K562 (cell line): ENCODE data around the gene SPINK8. TPM values are rescaled to one million over a fixed set of nuclear protein-coding genes. Genes with fewer than 3 reads are reported as not detected.

ENCODE experiments used
- ATAC-seq: fragments of 200-7000 bp; cut with Tn5 transposase; 3 replicates; pipeline ENCODE4 v1.9.1; 2020; ENCODE audit warnings: moderate library complexity
- BruUV-seq: library from RNA; stranded (reverse); fragments of 400-500 nt; replicated peaks from 2 replicates; lab custom pipeline; 2021; lab: Mats Ljungman, UMichigan
- CTCF ChIA-PET: fragments of 300-600 bp; formaldehyde crosslinking; extraction: SDS; loops from one replicate; lab custom pipeline; 2021; ENCODE audit warnings: low intra/inter-chr PET ratio; lab: Yijun Ruan, JAX
- POLR2A ChIA-PET: fragments of 300-600, 350-650 bp; sonication (Branson Sonifier 250); formaldehyde crosslinking; extraction: SDS; loops from one replicate; lab custom pipeline; 2021; ENCODE audit warnings: antibody characterized with exemption, inconsistent platforms; lab: Yijun Ruan, JAX
- DNase-seq, 4 experiments: peaks; one replicate each; pipeline versions ENCODE4 v3.0.0 to v3.0.0-alpha.2; 2011 to 2018; ENCODE audit warnings: low spot score in 3 of 4, mixed read lengths in 3 of 4; ENCODE audit errors: extremely low read depth in 1 of 4
- FAIRE-seq: peaks from 2 replicates; lab custom pipeline; 2011; peaks lifted over from hg19 to GRCh38; lab: Jason Lieb, UNC
- H2AFZ ChIP-seq: 2 replicates; pipeline ENCODE4 v1.6.0; 2011; ENCODE audit warnings: low read depth, low read length, control low read depth, inconsistent platforms
- H3K27ac ChIP-seq: fragments of 200-600 bp; 3 replicates; pipeline ENCODE4 v1.8.0; 2011; ENCODE audit warnings: low read depth, mild to moderate bottlenecking, control low read depth, inconsistent platforms, low read length, moderate library complexity, mixed read lengths; ENCODE audit errors: extremely low read depth
- H3K27me3 ChIP-seq, 2 experiments: fragments of 300-600 bp in 1 of 2; 2 replicates in 1 of 2; 3 replicates in 1 of 2; pipeline versions ENCODE4 v1.6.0 to v1.8.0; 2011; ENCODE audit warnings: inconsistent platforms in 2 of 2, low read length in 2 of 2, mild to moderate bottlenecking in 1 of 2, mixed read lengths in 1 of 2, moderate library complexity in 1 of 2; ENCODE audit not compliant: control insufficient read depth in 2 of 2, insufficient read depth in 2 of 2
- H3K36me3 ChIP-seq: fragments of 300-600 bp; 3 replicates; pipeline ENCODE4 v1.8.0; 2011; ENCODE audit warnings: mild to moderate bottlenecking, low read length, inconsistent platforms; ENCODE audit not compliant: control insufficient read depth, insufficient read depth
- H3K4me1 ChIP-seq, 2 experiments: fragments of 200-600 bp in 1 of 2; replicated peaks in 1 of 2; 2 replicates in 1 of 2; 3 replicates in 1 of 2; pipeline versions ENCODE4 v1.5.1 to v1.8.0; 2011; ENCODE audit warnings: inconsistent platforms in 2 of 2, low read length in 2 of 2, mild to moderate bottlenecking in 1 of 2, mixed read lengths in 1 of 2, moderate library complexity in 1 of 2; ENCODE audit not compliant: control insufficient read depth in 2 of 2, insufficient read depth in 2 of 2
- H3K4me2 ChIP-seq: 2 replicates; pipeline ENCODE4 v1.6.1; 2011; ENCODE audit warnings: low read length, control low read depth, inconsistent platforms, mixed read lengths; ENCODE audit not compliant: insufficient read depth
- H3K4me3 ChIP-seq: fragments of 200-600 bp; sonication (generic), shearing (Covaris generic); 2 replicates; pipeline ENCODE4 v1.5.1; 2016; ENCODE audit warnings: control low read depth, inconsistent platforms
- H3K79me2 ChIP-seq: fragments of 200-600 bp; 3 replicates; pipeline ENCODE4 v1.8.0; 2011; ENCODE audit warnings: low read length, inconsistent platforms; ENCODE audit not compliant: control insufficient read depth, insufficient read depth
- H3K9ac ChIP-seq, 2 experiments: 2 replicates each; pipeline versions ENCODE4 v1.6.0 to v1.6.1; 2011; ENCODE audit warnings: low read depth in 2 of 2, low read length in 2 of 2, control low read depth in 1 of 2, inconsistent platforms in 1 of 2, mild to moderate bottlenecking in 1 of 2, mixed read lengths in 1 of 2; ENCODE audit not compliant: insufficient read depth in 1 of 2
- H3K9me1 ChIP-seq: one replicate; pipeline ENCODE4 v1.6.0; 2011; ENCODE audit warnings: inconsistent platforms, mild to moderate bottlenecking, low read length, moderate library complexity; ENCODE audit not compliant: control insufficient read depth, insufficient read depth
- H3K9me3 ChIP-seq: replicated peaks from 2 replicates; pipeline ENCODE4 v1.5.1; 2011; ENCODE audit warnings: low read depth, low read length, inconsistent platforms; ENCODE audit not compliant: control insufficient read depth, insufficient read depth
- H4K20me1 ChIP-seq: replicated peaks from 2 replicates; pipeline ENCODE4 v1.6.1; 2011; ENCODE audit warnings: low read length, inconsistent platforms, mixed read lengths; ENCODE audit not compliant: control insufficient read depth, insufficient read depth
- C11orf30 ChIP-seq: fragments of 450-650 bp; IDR thresholded peaks from 2 replicates; pipeline ENCODE4 v1.6.1; 2016; ENCODE audit warnings: low read depth, mild to moderate bottlenecking
- CBX3 ChIP-seq, 2 experiments: IDR thresholded peaks; 1 replicate in 1 of 2; 2 replicates in 1 of 2; pipeline ENCODE4 v1.6.1; 2012; ENCODE audit warnings: inconsistent platforms in 2 of 2, low read length in 2 of 2, borderline replicate concordance in 1 of 2, control low read depth in 1 of 2
- CBX5 ChIP-seq: IDR thresholded peaks from 2 replicates; pipeline ENCODE4 v1.6.1; 2014; ENCODE audit warnings: low read depth, borderline replicate concordance
- HDAC8 ChIP-seq: fragments of 450-650 bp; IDR thresholded peaks from 2 replicates; pipeline ENCODE4 v1.6.1; 2016; ENCODE audit warnings: mild to moderate bottlenecking, missing genetic modification characterization, moderate library complexity, missing compliant biosample characterization
- KLF1 ChIP-seq: fragments of 450-650 bp; IDR thresholded peaks from 2 replicates; pipeline ENCODE4 v1.6.1; 2016; ENCODE audit warnings: missing genetic modification characterization, missing compliant biosample characterization
- MED1 ChIP-seq: sonication (generic); formaldehyde crosslinking; IDR thresholded peaks from 2 replicates; pipeline ENCODE4 v1.8.1; 2023; ENCODE audit warnings: missing genetic modification reagents, borderline replicate concordance
- NCOA6 ChIP-seq: fragments of 450-650 bp; IDR thresholded peaks from 2 replicates; pipeline ENCODE4 v1.6.1; 2017; ENCODE audit warnings: mild to moderate bottlenecking
- POLR2H ChIP-seq: IDR thresholded peaks from 2 replicates; pipeline ENCODE4 v1.6.1; 2016; ENCODE audit warnings: missing genetic modification characterization, low read depth, mild to moderate bottlenecking, control low read depth, missing compliant biosample characterization, moderate library complexity
- PPARD ChIP-seq: fragments of 250-450 bp; sonication (Bioruptor Pico); IDR thresholded peaks from 2 replicates; pipeline ENCODE4 v1.8.0; 2022; ENCODE audit warnings: inconsistent platforms, mild to moderate bottlenecking, moderate library complexity
- WGBS: fragments of 100-300 bp; shearing (Covaris generic); methylation state at CpG from one replicate; pipeline ENCODE4 v1.1.6; 2016; ENCODE audit warnings: low coverage, mixed read lengths; ENCODE audit not compliant: insufficient coverage; ENCODE audit errors: missing lambda C conversion rate; 5-methylcytosine and 5-hydroxymethylcytosine counted together
- in situ Hi-C: fragments of 300-500 bp; cut with MboI; formaldehyde crosslinking; loops from 4 replicates; pipeline ENCODE4 v1.15.0; 2018; ENCODE audit warnings: inconsistent platforms, mixed read lengths
- intact Hi-C: fragments of 100-400 bp; cut with micrococcal nuclease; formaldehyde crosslinking; loops from 2 replicates; pipeline ENCODE4 v1.14.2; 2022
- polyA plus RNA-seq, 8 experiments: library from polyadenylated mRNA; depleted of rRNA in 4 of 8; stranded (reverse) in 5 of 8; unstranded in 3 of 8; fragments of >200 nt; fragmentation: Nextera tagmentation in 2 of 8; fragmentation: Illumina TruSeq in 1 of 8; extraction: Ambion mirVana in 2 of 8; extraction: Trizol in 1 of 8; gene quantifications; 2 replicates each; pipeline versions ENCODE4 v1.2.1 to v1.2.3, GENCODE V29; 2011 to 2014; ENCODE audit warnings: inconsistent platforms in 1 of 8, missing spikeins in 1 of 8
- total RNA-seq, 7 experiments: library from RNA; depleted of rRNA in 6 of 7; stranded (reverse); fragments of >200 nt in 6 of 7; fragmentation: Illumina TruSeq in 2 of 7; extraction: Trizol in 2 of 7; gene quantifications; 2 replicates each; pipeline versions ENCODE4 v1.2.1 to v1.2.3, GENCODE V29; 2011 to 2021; ENCODE audit warnings: low replicate concordance in 1 of 7
- TF ChIP-seq, protein P1 (sequence below): fragments of 150-350 bp; conservative IDR thresholded peaks from 2 replicates; pipeline ENCODE4 v1.6.1; 2014; ENCODE audit warnings: low read length
- TF ChIP-seq, protein P2 (sequence below): fragments of 200-800 bp; sonication (Bioruptor generic); IDR thresholded peaks from 2 replicates; pipeline ENCODE4 v1.6.1; 2017; ENCODE audit warnings: missing genetic modification characterization, missing compliant biosample characterization
- TF ChIP-seq, protein P3 (sequence below): fragments of 450-650 bp; conservative IDR thresholded peaks from 2 replicates; pipeline ENCODE4 v1.6.1; 2016; ENCODE audit warnings: missing genetic modification characterization, low read depth, mild to moderate bottlenecking, missing compliant biosample characterization, moderate library complexity

SPINK8 gene
- total and polyA plus RNA-seq, 9 of the 15 experiments (the other 6 are each of a cell fraction or from before 2014, with no cell fraction given): not detected

DNA sequence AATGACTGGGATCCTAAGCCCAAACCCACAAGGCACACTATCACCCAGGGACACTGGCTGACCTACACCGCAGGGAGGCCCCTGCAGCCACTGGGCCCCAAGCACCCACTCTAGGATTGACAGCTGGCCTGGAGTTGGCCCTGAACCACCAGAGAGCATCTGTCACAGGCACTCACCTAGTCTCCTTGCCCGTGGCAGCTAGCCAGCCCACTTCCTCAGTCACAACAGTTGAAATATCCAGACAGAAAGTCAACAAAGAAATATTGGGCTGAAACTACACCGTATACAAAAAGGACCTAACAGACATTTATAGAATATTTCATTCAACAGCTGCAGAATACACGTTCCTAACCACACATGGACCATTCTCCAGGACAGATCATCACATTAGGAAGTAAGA is 5.2 kb upstream of the SPINK8 start:
- in situ Hi-C loops (no loop called here), intact Hi-C loops (no loop called here)
- H3K27ac ChIP-seq: no peak overlapping the region
- no peak for DNase-seq
- no peaks in the 10 kb centered on the region for H3K9me3 ChIP-seq
- H4K20me1 ChIP-seq: no peaks in the 10 kb centered on the region
- H3K27me3 ChIP-seq: no peaks in the 10 kb centered on the region; a peak in 1 of 5 replicates
- no peaks in the 10 kb centered on the region for H3K9me1 ChIP-seq
- ATAC-seq: no peak
- H3K79me2 ChIP-seq: no peaks in the 10 kb centered on the region
- BruUV-seq: no TSS peak
- ChIA-PET CTCF (no interaction called here), POLR2A (no interaction called here)
- 10% methylated on average over 3 of the region's 4 CpGs for WGBS
- no peaks in the 10 kb centered on the region for H3K36me3 ChIP-seq
- H3K4me2 ChIP-seq: no peak overlapping the region
- no peak for FAIRE-seq
- no peak overlapping the region for H2AFZ ChIP-seq
- no peak overlapping the region for H3K4me3 ChIP-seq
- H3K4me1 ChIP-seq: no peaks in the 10 kb centered on the region
- no peak overlapping the region for H3K9ac ChIP-seq
- TF ChIP-seq CBX5: no peak
- TF ChIP-seq MED1 (CRISPR knock-in tag): no peak
- no peak for TF ChIP-seq POLR2H (tag)
- TF ChIP-seq HDAC8 (tag): no peak
- TF ChIP-seq KLF1 (tag): no peak
- TF ChIP-seq, protein P1, sequence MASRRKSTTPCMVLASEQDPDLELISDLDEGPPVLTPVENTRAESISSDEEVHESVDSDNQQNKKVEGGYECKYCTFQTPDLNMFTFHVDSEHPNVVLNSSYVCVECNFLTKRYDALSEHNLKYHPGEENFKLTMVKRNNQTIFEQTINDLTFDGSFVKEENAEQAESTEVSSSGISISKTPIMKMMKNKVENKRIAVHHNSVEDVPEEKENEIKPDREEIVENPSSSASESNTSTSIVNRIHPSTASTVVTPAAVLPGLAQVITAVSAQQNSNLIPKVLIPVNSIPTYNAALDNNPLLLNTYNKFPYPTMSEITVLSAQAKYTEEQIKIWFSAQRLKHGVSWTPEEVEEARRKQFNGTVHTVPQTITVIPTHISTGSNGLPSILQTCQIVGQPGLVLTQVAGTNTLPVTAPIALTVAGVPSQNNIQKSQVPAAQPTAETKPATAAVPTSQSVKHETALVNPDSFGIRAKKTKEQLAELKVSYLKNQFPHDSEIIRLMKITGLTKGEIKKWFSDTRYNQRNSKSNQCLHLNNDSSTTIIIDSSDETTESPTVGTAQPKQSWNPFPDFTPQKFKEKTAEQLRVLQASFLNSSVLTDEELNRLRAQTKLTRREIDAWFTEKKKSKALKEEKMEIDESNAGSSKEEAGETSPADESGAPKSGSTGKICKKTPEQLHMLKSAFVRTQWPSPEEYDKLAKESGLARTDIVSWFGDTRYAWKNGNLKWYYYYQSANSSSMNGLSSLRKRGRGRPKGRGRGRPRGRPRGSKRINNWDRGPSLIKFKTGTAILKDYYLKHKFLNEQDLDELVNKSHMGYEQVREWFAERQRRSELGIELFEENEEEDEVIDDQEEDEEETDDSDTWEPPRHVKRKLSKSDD: no peak
- TF ChIP-seq, protein P2, sequence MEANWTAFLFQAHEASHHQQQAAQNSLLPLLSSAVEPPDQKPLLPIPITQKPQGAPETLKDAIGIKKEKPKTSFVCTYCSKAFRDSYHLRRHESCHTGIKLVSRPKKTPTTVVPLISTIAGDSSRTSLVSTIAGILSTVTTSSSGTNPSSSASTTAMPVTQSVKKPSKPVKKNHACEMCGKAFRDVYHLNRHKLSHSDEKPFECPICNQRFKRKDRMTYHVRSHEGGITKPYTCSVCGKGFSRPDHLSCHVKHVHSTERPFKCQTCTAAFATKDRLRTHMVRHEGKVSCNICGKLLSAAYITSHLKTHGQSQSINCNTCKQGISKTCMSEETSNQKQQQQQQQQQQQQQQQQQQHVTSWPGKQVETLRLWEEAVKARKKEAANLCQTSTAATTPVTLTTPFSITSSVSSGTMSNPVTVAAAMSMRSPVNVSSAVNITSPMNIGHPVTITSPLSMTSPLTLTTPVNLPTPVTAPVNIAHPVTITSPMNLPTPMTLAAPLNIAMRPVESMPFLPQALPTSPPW (CRISPR knock-in tag): no peak
- TF ChIP-seq PPARD: no peak
- TF ChIP-seq C11orf30: no peak
- TF ChIP-seq NCOA6: no peak
- TF ChIP-seq, protein P3, sequence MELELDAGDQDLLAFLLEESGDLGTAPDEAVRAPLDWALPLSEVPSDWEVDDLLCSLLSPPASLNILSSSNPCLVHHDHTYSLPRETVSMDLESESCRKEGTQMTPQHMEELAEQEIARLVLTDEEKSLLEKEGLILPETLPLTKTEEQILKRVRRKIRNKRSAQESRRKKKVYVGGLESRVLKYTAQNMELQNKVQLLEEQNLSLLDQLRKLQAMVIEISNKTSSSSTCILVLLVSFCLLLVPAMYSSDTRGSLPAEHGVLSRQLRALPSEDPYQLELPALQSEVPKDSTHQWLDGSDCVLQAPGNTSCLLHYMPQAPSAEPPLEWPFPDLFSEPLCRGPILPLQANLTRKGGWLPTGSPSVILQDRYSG (tag): no peak
- no peak for TF ChIP-seq CBX3 (IDR thresholded peaks at IDR 0.05; ENCODE audit: borderline replicate concordance in 1 of 2, low read length in 2 of 2)
